ENCODE data around the gene ZCCHC17.

- TF ChIP-seq CTCF (IDR thresholded peaks at IDR 0.05) (no peak), EZH2phosphoT487 (IDR thresholded peaks at IDR 0.05) (no peak)
Observed at GRCh38 chr1:31387612-31388011, 90.8 kb downstream of the ZCCHC17 start.
